Fibroblast of upper back skin (primary cell): ENCODE measurements around the gene EXOC5.

Source experiments
- DNase-seq: peaks from one replicate; pipeline ENCODE4 v3.0.0-alpha.2; 2013

EXOC5 gene

GRCh38 chr14:57153286-57153685 lies 115.4 kb downstream of the EXOC5 start:
- DNase-seq, result no peak
